DOHH2 (cell line): ENCODE measurements around the gene CCDC32.

Source experiments
- H3F3A ChIP-seq: fragments of 200-600 bp; sonication (generic), shearing (Covaris generic); 2 replicates; pipeline ENCODE4 v1.6.0; 2016; ENCODE audit warnings: antibody characterized with exemption, mild to moderate bottlenecking; ENCODE audit not compliant: control insufficient read depth, insufficient read depth
- H3K27ac ChIP-seq: fragments of 200-600 bp; sonication (generic); 2 replicates; pipeline ENCODE4 v1.5.1; 2014; ENCODE audit warnings: low read depth, mild to moderate bottlenecking, low read length, moderate library complexity
- H3K27me3 ChIP-seq: fragments of 200-600 bp; sonication (generic); 2 replicates; pipeline ENCODE4 v1.6.1; 2014; ENCODE audit warnings: mild to moderate bottlenecking, low read length, mixed read lengths; ENCODE audit not compliant: control insufficient read depth
- H3K36me3 ChIP-seq: fragments of 200-600 bp; sonication (generic); 2 replicates; pipeline ENCODE4 v1.6.1; 2014; ENCODE audit warnings: mild to moderate bottlenecking, low read length, moderate library complexity, mixed read lengths; ENCODE audit not compliant: control insufficient read depth
- H3K4me1 ChIP-seq: fragments of 200-600 bp; sonication (generic); 2 replicates; pipeline ENCODE4 v1.6.1; 2014; ENCODE audit warnings: mild to moderate bottlenecking, low read length, mixed read lengths; ENCODE audit not compliant: control insufficient read depth
- H3K4me2 ChIP-seq: fragments of 200-600 bp; sonication (generic); 2 replicates; pipeline ENCODE4 v1.6.0; 2014; ENCODE audit warnings: mild to moderate bottlenecking, low read length, moderate library complexity
- H3K4me3 ChIP-seq: fragments of 200-600 bp; sonication (generic); 2 replicates; pipeline ENCODE4 v1.5.1; 2014; ENCODE audit warnings: mild to moderate bottlenecking, low read length, mixed read lengths
- H3K79me2 ChIP-seq: fragments of 200-600 bp; sonication (generic); 2 replicates; pipeline ENCODE4 v1.6.1; 2014; ENCODE audit warnings: mild to moderate bottlenecking, low read length, mixed read lengths; ENCODE audit not compliant: control insufficient read depth
- H3K9me2 ChIP-seq: fragments of 200-600 bp; sonication (generic); replicated peaks from 2 replicates; pipeline ENCODE4 v1.6.1; 2014; ENCODE audit warnings: mild to moderate bottlenecking, low read length, mixed read lengths; ENCODE audit not compliant: control insufficient read depth
- H3K9me3 ChIP-seq: fragments of 200-600 bp; sonication (generic); 2 replicates; pipeline ENCODE4 v1.6.1; 2014; ENCODE audit warnings: antibody characterized with exemption, low read length, mixed read lengths; ENCODE audit not compliant: control insufficient read depth, insufficient read depth
- H4K20me1 ChIP-seq: fragments of 200-600 bp; sonication (generic); 2 replicates; pipeline ENCODE4 v1.6.0; 2014; ENCODE audit warnings: low read depth, mild to moderate bottlenecking, antibody characterized with exemption, low read length, moderate library complexity; ENCODE audit not compliant: control insufficient read depth, insufficient read depth
- CTCF ChIP-seq: fragments of 200-600 bp; sonication (generic); IDR thresholded peaks from one replicate; pipeline ENCODE4 v1.5.1; 2014; ENCODE audit warnings: antibody characterized with exemption, mild to moderate bottlenecking, low read depth, low read length; ENCODE audit not compliant: poor library complexity, severe bottlenecking
- EZH2phosphoT487 ChIP-seq: fragments of 200-600 bp; sonication (generic); IDR thresholded peaks from 2 replicates; pipeline ENCODE4 v1.6.1; 2017; ENCODE audit warnings: borderline replicate concordance, mild to moderate bottlenecking, antibody characterized with exemption, low read length, moderate library complexity, mixed read lengths

CCDC32 gene

GRCh38 chr15:40533763-40534364 is 31.0 kb downstream of the CCDC32 start:
- no peak overlapping the region for H3K4me2 ChIP-seq
- H3K9me3 ChIP-seq: no peaks in the 10 kb centered on the region
- H3K79me2 ChIP-seq: no peaks in the 10 kb centered on the region
- TF ChIP-seq EZH2phosphoT487 (no peak), CTCF (no peak)
- peaks cover 7% of the 10 kb centered on the region; the same call in 1 of the 2 replicates for H3K27me3 ChIP-seq
- H3K4me1 ChIP-seq: no peaks in the 10 kb centered on the region
- no peak overlapping the region for H3K4me3 ChIP-seq
- no peaks in the 10 kb centered on the region for H3K9me2 ChIP-seq
- no peak overlapping the region for H3K27ac ChIP-seq
- no peaks in the 10 kb centered on the region for H3K36me3 ChIP-seq
- H3F3A ChIP-seq: no peaks in the 10 kb centered on the region
- no peaks in the 10 kb centered on the region for H4K20me1 ChIP-seq

GRCh38 chr15:40528801-40529200 is 36.0 kb downstream of the CCDC32 start:
- Histone ChIP-seq H3K4me3 (no peak overlapping the region), H3K79me2 (no peaks in the 10 kb centered on the region), H3K36me3 (no peaks in the 10 kb centered on the region), H3K9me2 (no peaks in the 10 kb centered on the region), H3K4me1 (no peaks in the 10 kb centered on the region), H4K20me1 (no peaks in the 10 kb centered on the region), H3K4me2 (no peak overlapping the region), H3K27me3 (no peaks in the 10 kb centered on the region), H3F3A (no peaks in the 10 kb centered on the region), H3K27ac (no peak overlapping the region), H3K9me3 (no peaks in the 10 kb centered on the region)
- TF ChIP-seq CTCF (no peak), EZH2phosphoT487 (no peak)

DNA sequence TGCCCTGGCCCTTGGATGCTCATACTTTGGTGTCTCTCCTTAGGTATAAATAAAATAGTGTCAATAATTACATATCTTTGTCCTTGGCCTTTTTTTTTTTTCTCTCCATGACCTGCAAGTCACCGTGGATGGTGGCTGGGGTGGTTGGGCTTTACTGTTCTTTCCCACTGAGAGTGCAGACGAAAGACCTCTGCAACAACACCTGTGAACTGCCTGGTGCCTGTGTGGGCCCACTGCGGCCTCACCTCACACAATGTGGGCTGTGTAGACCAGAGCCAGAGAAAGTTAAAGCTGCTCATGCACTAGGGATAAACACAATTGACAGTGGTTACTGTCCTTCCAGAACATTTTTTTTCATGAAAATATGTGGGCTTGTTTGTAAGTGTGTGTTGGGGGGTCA is 39.0 kb downstream of the CCDC32 start:
- H3K36me3 ChIP-seq: no peaks in the 10 kb centered on the region
- H3K27ac ChIP-seq: no peak overlapping the region

More for the DNA sequence above, 39.0 kb downstream of the CCDC32 start:
- Histone ChIP-seq H4K20me1 (no peaks in the 10 kb centered on the region), H3F3A (no peaks in the 10 kb centered on the region; the same call in 1 of the 2 replicates), H3K4me2 (no peak overlapping the region), H3K9me3 (no peaks in the 10 kb centered on the region), H3K9me2 (no peaks in the 10 kb centered on the region), H3K27me3 (peaks cover 16% of the 10 kb centered on the region), H3K79me2 (no peaks in the 10 kb centered on the region), H3K4me1 (peaks cover 6% of the 10 kb centered on the region), H3K4me3 (no peak overlapping the region)
- no peak for TF ChIP-seq EZH2phosphoT487
- no peak for TF ChIP-seq CTCF
